HCT116 (cell line): Measurements from ENCODE around the gene SMC6. TPM values are rescaled to one million over a fixed set of nuclear protein-coding genes. Genes with fewer than 3 reads are reported as not detected.

Source experiments
- ATAC-seq: fragments of 200-7000 bp; cut with Tn5 transposase; 2 replicates; pipeline ENCODE4 v1.9.1; 2020; ENCODE audit warnings: mild to moderate bottlenecking, moderate library complexity
- BruUV-seq: library from RNA; stranded (reverse); fragments of 400-500 nt; replicated peaks from 2 replicates; lab custom pipeline; 2021; lab: Mats Ljungman, UMichigan
- CTCF ChIA-PET: fragments of 300-600 bp; sonication (Branson Sonifier 250); formaldehyde crosslinking; loops from one replicate; lab custom pipeline; 2021; ENCODE audit warnings: antibody characterized with exemption; lab: Charles Lee
- POLR2A ChIA-PET: fragments of 300-600, 350-600 bp; sonication (Branson Sonifier 250); formaldehyde crosslinking; loops from one replicate; lab custom pipeline; 2021; ENCODE audit warnings: antibody characterized with exemption; lab: Charles Lee
- RAD21 ChIA-PET, 2 experiments: fragments of 300-600 bp; sonication (Branson Sonifier 250); formaldehyde crosslinking; loops; one replicate each; lab custom pipeline; 2023; ENCODE audit warnings: low total read pairs in 2 of 2; ENCODE audit not compliant: uncharacterized antibody in 2 of 2, unreplicated experiment in 2 of 2, low non-redundant PET in 1 of 2; lab: Charles Lee
- DNase-seq: peaks from one replicate; pipeline ENCODE4 v3.0.0-alpha.2; 2010; ENCODE audit warnings: low read depth, low spot score
- H2AFZ ChIP-seq: fragments of 200-600 bp; shearing (Covaris generic), sonication (generic); 2 replicates; pipeline ENCODE4 v1.6.1; 2017; ENCODE audit warnings: low read depth, mixed run types, mixed read lengths, antibody characterized with exemption, low read length; ENCODE audit not compliant: poor library complexity, severe bottlenecking
- H3K27ac ChIP-seq: 2 replicates; pipeline ENCODE4 v1.5.1; 2012; ENCODE audit warnings: low read depth, low read length
- H3K27me3 ChIP-seq: fragments of 200-600 bp; sonication (generic); 2 replicates; pipeline ENCODE4 v1.6.1; 2016; ENCODE audit warnings: mixed run types, low read length, mixed read lengths; ENCODE audit not compliant: insufficient read depth
- H3K36me3 ChIP-seq, 2 experiments: fragments of 200-500 bp in 1 of 2; fragments of 200-600 bp in 1 of 2; sonication (Bioruptor generic) in 1 of 2; sonication (generic) in 1 of 2; 2 replicates each; pipeline versions ENCODE4 v1.5.1 to v1.6.1; 2014 to 2016; ENCODE audit warnings: low read length in 2 of 2, inconsistent platforms in 1 of 2, mixed read lengths in 1 of 2, mixed run types in 1 of 2; ENCODE audit not compliant: insufficient read depth in 2 of 2, control insufficient read depth in 1 of 2
- H3K4me1 ChIP-seq, 2 experiments: fragments of 200-600 bp in 1 of 2; sonication (generic) in 1 of 2; 2 replicates each; pipeline versions ENCODE4 v1.5.1 to v1.6.1; 2012 to 2017; ENCODE audit warnings: low read length in 2 of 2, inconsistent platforms in 1 of 2, mild to moderate bottlenecking in 1 of 2, mixed read lengths in 1 of 2, mixed run types in 1 of 2, moderate library complexity in 1 of 2; ENCODE audit not compliant: insufficient read depth in 2 of 2, control insufficient read depth in 1 of 2
- H3K4me2 ChIP-seq: fragments of 200-600 bp; sonication (generic); 2 replicates; pipeline ENCODE4 v1.6.1; 2017; ENCODE audit warnings: mixed run types, low read length, mixed read lengths
- H3K4me3 ChIP-seq, 2 experiments: fragments of 200-600 bp in 1 of 2; sonication (generic) in 1 of 2; replicated peaks in 1 of 2; 2 replicates each; pipeline ENCODE4 v1.5.1; 2011 to 2016; ENCODE audit warnings: low read length in 2 of 2, control low read depth in 1 of 2, low read depth in 1 of 2, mild to moderate bottlenecking in 1 of 2, mixed read lengths in 1 of 2, mixed run types in 1 of 2
- H3K79me2 ChIP-seq: fragments of 200-600 bp; sonication (generic); 2 replicates; pipeline ENCODE4 v1.6.1; 2017; ENCODE audit warnings: mild to moderate bottlenecking, mixed run types, low read length, moderate library complexity, mixed read lengths; ENCODE audit not compliant: insufficient read depth
- H3K9ac ChIP-seq: fragments of 200-600 bp; sonication (generic); 2 replicates; pipeline ENCODE4 v1.6.1; 2016; ENCODE audit warnings: low read length, mixed read lengths
- H3K9me2 ChIP-seq: fragments of 200-600 bp; sonication (generic), shearing (Covaris generic); 2 replicates; pipeline ENCODE4 v1.6.1; 2017; ENCODE audit warnings: mixed run types, mild to moderate bottlenecking, moderate library complexity; ENCODE audit not compliant: insufficient read depth
- H3K9me3 ChIP-seq, 2 experiments: fragments of 200-500 bp in 1 of 2; fragments of 200-600 bp in 1 of 2; sonication (Bioruptor generic) in 1 of 2; sonication (generic) in 1 of 2; 2 replicates each; pipeline ENCODE4 v1.6.1; 2014 to 2017; ENCODE audit warnings: low read length in 2 of 2, mixed read lengths in 2 of 2, inconsistent platforms in 1 of 2, low read depth in 1 of 2, mild to moderate bottlenecking in 1 of 2, mixed run types in 1 of 2, moderate library complexity in 1 of 2; ENCODE audit not compliant: control insufficient read depth in 1 of 2, insufficient read depth in 1 of 2
- H4K20me1 ChIP-seq: fragments of 200-600 bp; sonication (generic), shearing (Covaris generic); 2 replicates; pipeline ENCODE4 v1.6.1; 2017; ENCODE audit warnings: mixed run types, mild to moderate bottlenecking, moderate library complexity; ENCODE audit not compliant: insufficient read depth
- CBX3 ChIP-seq: IDR thresholded peaks from 2 replicates; pipeline ENCODE4 v1.6.1; 2012; ENCODE audit warnings: low read depth
- CEBPB ChIP-seq: IDR thresholded peaks from 2 replicates; pipeline ENCODE4 v1.6.1; 2012; ENCODE audit warnings: low read depth
- EZH2phosphoT487 ChIP-seq: fragments of 200-600 bp; IDR thresholded peaks from 2 replicates; pipeline ENCODE4 v1.6.1; 2018; ENCODE audit warnings: antibody characterized with exemption, borderline replicate concordance
- FOSL1 ChIP-seq: IDR thresholded peaks from 2 replicates; pipeline ENCODE4 v1.6.1; 2012; ENCODE audit warnings: low read depth
- JUND ChIP-seq: IDR thresholded peaks from 2 replicates; pipeline ENCODE4 v1.6.1; 2012
- POLR2A ChIP-seq: IDR thresholded peaks from 2 replicates; pipeline ENCODE4 v1.7.0; 2011; ENCODE audit warnings: borderline replicate concordance; ENCODE audit not compliant: insufficient read depth, insufficient read length; ENCODE audit errors: extremely low read depth
- POLR2AphosphoS5 ChIP-seq: IDR thresholded peaks from 2 replicates; pipeline ENCODE4 v1.6.1; 2011; ENCODE audit warnings: mild to moderate bottlenecking, low read depth, low read length, moderate library complexity
- RAD21 ChIP-seq: IDR thresholded peaks from 2 replicates; pipeline ENCODE4 v1.6.1; 2012; ENCODE audit warnings: low read depth, mild to moderate bottlenecking
- SIN3A ChIP-seq: IDR thresholded peaks from 2 replicates; pipeline ENCODE4 v1.6.1; 2012; ENCODE audit warnings: low read depth
- SRF ChIP-seq: IDR thresholded peaks from 2 replicates; pipeline ENCODE4 v1.6.1; 2012; ENCODE audit warnings: low read depth
- TCF7L2 ChIP-seq: IDR thresholded peaks from 2 replicates; pipeline ENCODE4 v1.7.0; 2011; ENCODE audit warnings: borderline replicate concordance, inconsistent platforms; ENCODE audit not compliant: insufficient read depth, insufficient read length; ENCODE audit errors: extremely low read depth
- YY1 ChIP-seq: IDR thresholded peaks from 2 replicates; pipeline ENCODE4 v1.6.1; 2011; ENCODE audit warnings: low read length, low read depth, moderate library complexity, mild to moderate bottlenecking; ENCODE audit not compliant: insufficient replicate concordance; ENCODE audit errors: extremely low read depth
- intact Hi-C: fragments of 100-400 bp; cut with micrococcal nuclease; formaldehyde crosslinking; loops from 2 replicates; pipeline ENCODE4 v1.10.0; 2022
- total RNA-seq: library from RNA; stranded (reverse); gene quantifications from one replicate; pipeline ENCODE4 v1.2.1, GENCODE V29; 2021; ENCODE audit not compliant: unreplicated experiment
- TF ChIP-seq, protein P1 (sequence below): IDR thresholded peaks from 2 replicates; pipeline ENCODE4 v1.6.1; 2011; ENCODE audit warnings: mild to moderate bottlenecking, low read length, moderate library complexity; ENCODE audit not compliant: insufficient replicate concordance; ENCODE audit errors: extremely low read depth
- TF ChIP-seq, protein P2 (sequence below): IDR thresholded peaks from 2 replicates; pipeline ENCODE4 v1.6.1; 2012
- TF ChIP-seq, protein P3 (sequence below): IDR thresholded peaks from 2 replicates; pipeline ENCODE4 v1.6.1; 2012; ENCODE audit warnings: low read depth
- TF ChIP-seq, protein P4 (sequence below), 3 experiments: fragments of 200-600 bp in 1 of 3; sonication (generic) in 1 of 3; IDR thresholded peaks in 2 of 3; conservative IDR thresholded peaks in 1 of 3; 2 replicates each; pipeline ENCODE4 v1.5.1; 2012 to 2017; ENCODE audit warnings: low read depth in 2 of 3, low read length in 2 of 3, antibody characterized with exemption in 1 of 3, borderline replicate concordance in 1 of 3, control low read depth in 1 of 3, mild to moderate bottlenecking in 1 of 3, mixed read lengths in 1 of 3, mixed run types in 1 of 3, moderate library complexity in 1 of 3; ENCODE audit not compliant: insufficient read depth in 1 of 3
- TF ChIP-seq, protein P5 (sequence below): IDR thresholded peaks from 2 replicates; pipeline ENCODE4 v1.6.1; 2012

Gene SMC6
- total RNA-seq, 1 experiment from 2014 or later: 26.4 TPM

DNA sequence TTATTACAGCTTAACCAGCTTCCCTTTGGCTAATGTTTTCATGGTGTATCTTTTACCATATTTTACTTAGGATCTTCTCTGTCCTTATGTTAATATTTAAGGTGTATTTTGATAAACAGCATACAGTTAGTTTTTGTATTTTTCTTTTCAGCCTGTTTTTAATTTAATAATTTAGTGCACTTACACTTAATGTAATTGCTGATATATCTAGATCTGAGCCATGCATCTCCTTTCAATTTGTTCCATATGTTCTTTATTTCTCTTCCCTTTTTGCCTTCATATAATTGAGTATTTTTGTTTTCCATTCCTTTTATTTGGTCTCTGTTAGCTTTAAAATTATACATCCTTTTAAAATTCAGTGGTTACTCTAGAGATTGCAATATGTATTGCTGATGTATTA, 78.8 kb downstream of the SMC6 start:
- no peak overlapping the region for H3K4me3 ChIP-seq
- CTCF ChIA-PET: no interaction called here

More for the DNA sequence above, 78.8 kb downstream of the SMC6 start:
- Histone ChIP-seq H3K9ac (no peak overlapping the region), H3K27me3 (no peaks in the 10 kb centered on the region), H3K36me3 (peaks cover 0 to 14% of the 10 kb centered on the region in 2 experiments; a peak in 1 of 4 replicates), H3K27ac (no peak overlapping the region)
- no peak for DNase-seq
- ATAC-seq: no peak
- RAD21 ChIA-PET: no interaction called here
- TF ChIP-seq FOSL1 (no peak), POLR2A (no peak), YY1 (no peak), RAD21 (no peak), EZH2phosphoT487 (no peak), SRF (no peak), CBX3 (no peak), SIN3A (no peak), POLR2AphosphoS5 (no peak), JUND (no peak), TCF7L2 (no peak), CEBPB (no peak)
- TF ChIP-seq, protein P1, sequence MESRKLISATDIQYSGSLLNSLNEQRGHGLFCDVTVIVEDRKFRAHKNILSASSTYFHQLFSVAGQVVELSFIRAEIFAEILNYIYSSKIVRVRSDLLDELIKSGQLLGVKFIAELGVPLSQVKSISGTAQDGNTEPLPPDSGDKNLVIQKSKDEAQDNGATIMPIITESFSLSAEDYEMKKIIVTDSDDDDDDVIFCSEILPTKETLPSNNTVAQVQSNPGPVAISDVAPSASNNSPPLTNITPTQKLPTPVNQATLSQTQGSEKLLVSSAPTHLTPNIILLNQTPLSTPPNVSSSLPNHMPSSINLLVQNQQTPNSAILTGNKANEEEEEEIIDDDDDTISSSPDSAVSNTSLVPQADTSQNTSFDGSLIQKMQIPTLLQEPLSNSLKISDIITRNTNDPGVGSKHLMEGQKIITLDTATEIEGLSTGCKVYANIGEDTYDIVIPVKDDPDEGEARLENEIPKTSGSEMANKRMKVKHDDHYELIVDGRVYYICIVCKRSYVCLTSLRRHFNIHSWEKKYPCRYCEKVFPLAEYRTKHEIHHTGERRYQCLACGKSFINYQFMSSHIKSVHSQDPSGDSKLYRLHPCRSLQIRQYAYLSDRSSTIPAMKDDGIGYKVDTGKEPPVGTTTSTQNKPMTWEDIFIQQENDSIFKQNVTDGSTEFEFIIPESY: no peak
- TF ChIP-seq, protein P2, sequence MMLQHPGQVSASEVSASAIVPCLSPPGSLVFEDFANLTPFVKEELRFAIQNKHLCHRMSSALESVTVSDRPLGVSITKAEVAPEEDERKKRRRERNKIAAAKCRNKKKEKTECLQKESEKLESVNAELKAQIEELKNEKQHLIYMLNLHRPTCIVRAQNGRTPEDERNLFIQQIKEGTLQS: no peak
- TF ChIP-seq, protein P3, sequence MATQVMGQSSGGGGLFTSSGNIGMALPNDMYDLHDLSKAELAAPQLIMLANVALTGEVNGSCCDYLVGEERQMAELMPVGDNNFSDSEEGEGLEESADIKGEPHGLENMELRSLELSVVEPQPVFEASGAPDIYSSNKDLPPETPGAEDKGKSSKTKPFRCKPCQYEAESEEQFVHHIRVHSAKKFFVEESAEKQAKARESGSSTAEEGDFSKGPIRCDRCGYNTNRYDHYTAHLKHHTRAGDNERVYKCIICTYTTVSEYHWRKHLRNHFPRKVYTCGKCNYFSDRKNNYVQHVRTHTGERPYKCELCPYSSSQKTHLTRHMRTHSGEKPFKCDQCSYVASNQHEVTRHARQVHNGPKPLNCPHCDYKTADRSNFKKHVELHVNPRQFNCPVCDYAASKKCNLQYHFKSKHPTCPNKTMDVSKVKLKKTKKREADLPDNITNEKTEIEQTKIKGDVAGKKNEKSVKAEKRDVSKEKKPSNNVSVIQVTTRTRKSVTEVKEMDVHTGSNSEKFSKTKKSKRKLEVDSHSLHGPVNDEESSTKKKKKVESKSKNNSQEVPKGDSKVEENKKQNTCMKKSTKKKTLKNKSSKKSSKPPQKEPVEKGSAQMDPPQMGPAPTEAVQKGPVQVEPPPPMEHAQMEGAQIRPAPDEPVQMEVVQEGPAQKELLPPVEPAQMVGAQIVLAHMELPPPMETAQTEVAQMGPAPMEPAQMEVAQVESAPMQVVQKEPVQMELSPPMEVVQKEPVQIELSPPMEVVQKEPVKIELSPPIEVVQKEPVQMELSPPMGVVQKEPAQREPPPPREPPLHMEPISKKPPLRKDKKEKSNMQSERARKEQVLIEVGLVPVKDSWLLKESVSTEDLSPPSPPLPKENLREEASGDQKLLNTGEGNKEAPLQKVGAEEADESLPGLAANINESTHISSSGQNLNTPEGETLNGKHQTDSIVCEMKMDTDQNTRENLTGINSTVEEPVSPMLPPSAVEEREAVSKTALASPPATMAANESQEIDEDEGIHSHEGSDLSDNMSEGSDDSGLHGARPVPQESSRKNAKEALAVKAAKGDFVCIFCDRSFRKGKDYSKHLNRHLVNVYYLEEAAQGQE: no peak
- TF ChIP-seq, protein P4, sequence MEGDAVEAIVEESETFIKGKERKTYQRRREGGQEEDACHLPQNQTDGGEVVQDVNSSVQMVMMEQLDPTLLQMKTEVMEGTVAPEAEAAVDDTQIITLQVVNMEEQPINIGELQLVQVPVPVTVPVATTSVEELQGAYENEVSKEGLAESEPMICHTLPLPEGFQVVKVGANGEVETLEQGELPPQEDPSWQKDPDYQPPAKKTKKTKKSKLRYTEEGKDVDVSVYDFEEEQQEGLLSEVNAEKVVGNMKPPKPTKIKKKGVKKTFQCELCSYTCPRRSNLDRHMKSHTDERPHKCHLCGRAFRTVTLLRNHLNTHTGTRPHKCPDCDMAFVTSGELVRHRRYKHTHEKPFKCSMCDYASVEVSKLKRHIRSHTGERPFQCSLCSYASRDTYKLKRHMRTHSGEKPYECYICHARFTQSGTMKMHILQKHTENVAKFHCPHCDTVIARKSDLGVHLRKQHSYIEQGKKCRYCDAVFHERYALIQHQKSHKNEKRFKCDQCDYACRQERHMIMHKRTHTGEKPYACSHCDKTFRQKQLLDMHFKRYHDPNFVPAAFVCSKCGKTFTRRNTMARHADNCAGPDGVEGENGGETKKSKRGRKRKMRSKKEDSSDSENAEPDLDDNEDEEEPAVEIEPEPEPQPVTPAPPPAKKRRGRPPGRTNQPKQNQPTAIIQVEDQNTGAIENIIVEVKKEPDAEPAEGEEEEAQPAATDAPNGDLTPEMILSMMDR (IDR thresholded peaks at IDR 0.05 in 2 of 3, conservative IDR thresholded peaks at IDR 0.05 in 1 of 3; ENCODE audit: borderline replicate concordance in 1 of 3, insufficient read depth in 1 of 3, low read depth in 2 of 3, low read length in 2 of 3): no peak
- TF ChIP-seq, protein P5, sequence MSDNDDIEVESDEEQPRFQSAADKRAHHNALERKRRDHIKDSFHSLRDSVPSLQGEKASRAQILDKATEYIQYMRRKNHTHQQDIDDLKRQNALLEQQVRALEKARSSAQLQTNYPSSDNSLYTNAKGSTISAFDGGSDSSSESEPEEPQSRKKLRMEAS: no peak
- TF ChIP-seq, all 23 proteins: peak for 0
- H3K4me1 ChIP-seq: 0 out of 4 replicates have a peak, but pooled peaks cover 0 to 3% of the 10 kb centered on the region in 2 experiments
- no peak overlapping the region for H3K4me2 ChIP-seq
- no peaks in the 10 kb centered on the region for H3K79me2 ChIP-seq
- intact Hi-C loops: loop anchor here (10.0 kb wide), 1 partner anchor 500 kb away; no protein-coding TSS in a partner anchor
- H2AFZ ChIP-seq: no peak overlapping the region
- H3K9me2 ChIP-seq: no peaks in the 10 kb centered on the region
- POLR2A ChIA-PET: no interaction called here
- BruUV-seq: no TSS peak
- no peaks in the 10 kb centered on the region for H3K9me3 ChIP-seq
- H4K20me1 ChIP-seq: no peaks in the 10 kb centered on the region
